Skeletal muscle tissue (tissue), 4 donors: Measurements from ENCODE around the gene TFCP2L1. TPM values are rescaled to one million over a fixed set of nuclear protein-coding genes. Genes with fewer than 3 reads are reported as not detected.
"Not testable (repeated sequence)": the region's sequence is repeated elsewhere in the genome, so short reads cannot be mapped to it uniquely, and the experiment has no call there.

Experiments
- H3K27ac ChIP-seq: one replicate; pipeline ENCODE4 v1.7.0; 2013; ENCODE audit warnings: mild to moderate bottlenecking, low read depth, low read length, inconsistent platforms
- H3K27me3 ChIP-seq, 3 donors: one replicate each; pipeline ENCODE4 v1.7.0; 2013; ENCODE audit warnings: low read length in 3 of 3; ENCODE audit not compliant: control insufficient read depth in 3 of 3, insufficient read depth in 3 of 3
- H3K36me3 ChIP-seq, 3 donors: one replicate each; pipeline ENCODE4 v1.7.0; 2013; ENCODE audit warnings: low read length in 3 of 3; ENCODE audit not compliant: control insufficient read depth in 3 of 3, insufficient read depth in 3 of 3
- H3K4me1 ChIP-seq, 3 donors: one replicate each; pipeline ENCODE4 v1.7.0; 2013; ENCODE audit warnings: low read length in 3 of 3, mild to moderate bottlenecking in 3 of 3; ENCODE audit not compliant: control insufficient read depth in 3 of 3, insufficient read depth in 3 of 3
- H3K4me3 ChIP-seq, 3 donors: one replicate each; pipeline ENCODE4 v1.7.0; 2013; ENCODE audit warnings: low read length in 3 of 3
- H3K9ac ChIP-seq, 3 donors: one replicate each; pipeline ENCODE4 v1.7.0; 2013; ENCODE audit warnings: low read length in 3 of 3, mild to moderate bottlenecking in 3 of 3, moderate library complexity in 2 of 3, low read depth in 1 of 3
- H3K9me3 ChIP-seq, 3 donors: one replicate each; pipeline ENCODE4 v1.7.0; 2013; ENCODE audit warnings: low read length in 3 of 3; ENCODE audit not compliant: control insufficient read depth in 3 of 3
- total RNA-seq: library from RNA; depleted of rRNA; stranded (reverse); fragments of >200 nt; gene quantifications from one replicate; pipeline ENCODE4 v1.2.3, GENCODE V29; 2014
- donor health status: Osteomylitis.

The TFCP2L1 gene
- total RNA-seq, 1 donor from 2014 or later: under 0.01 TPM

- not testable (repeated sequence) for H3K9ac ChIP-seq, H3K9me3 ChIP-seq, H3K27ac ChIP-seq, H3K4me3 ChIP-seq, H3K27me3 ChIP-seq, H3K36me3 ChIP-seq, H3K4me1 ChIP-seq
Observed at GRCh38 chr2:121297866-121298265, 12.9 kb upstream of the TFCP2L1 start.

- Histone ChIP-seq H3K27me3 (no peaks in the 10 kb centered on the region), H3K4me1 (no peaks in the 10 kb centered on the region), H3K9ac (no peak overlapping the region), H3K9me3 (no peaks in the 10 kb centered on the region), H3K36me3 (no peaks in the 10 kb centered on the region), H3K4me3 (no peak overlapping the region), H3K27ac (no peak overlapping the region)
Observed at GRCh38 chr2:121297217-121297830, 12.3 kb upstream of the TFCP2L1 start.

- Histone ChIP-seq H3K27ac (no peak overlapping the region), H3K4me3 (no peak overlapping the region), H3K4me1 (no peaks in the 10 kb centered on the region), H3K9ac (no peak overlapping the region), H3K27me3 (no peaks in the 10 kb centered on the region), H3K9me3 (no peaks in the 10 kb centered on the region), H3K36me3 (no peaks in the 10 kb centered on the region)
Observed at GRCh38 chr2:121295911-121296650, 11.1 kb upstream of the TFCP2L1 start.

- H3K4me1 ChIP-seq: no peaks in the 10 kb centered on the region
- H3K27me3 ChIP-seq: no peaks in the 10 kb centered on the region
- H3K9ac ChIP-seq: no peak overlapping the region
- no peaks in the 10 kb centered on the region for H3K9me3 ChIP-seq
- no peak overlapping the region for H3K4me3 ChIP-seq
- H3K36me3 ChIP-seq: no peaks in the 10 kb centered on the region
- no peak overlapping the region for H3K27ac ChIP-seq
Observed at GRCh38 chr2:121294881-121295840, 10.2 kb upstream of the TFCP2L1 start.

GRCh38 chr2:121293450-121294325 is 8.7 kb upstream of the TFCP2L1 start:
- H3K9ac ChIP-seq: no peak overlapping the region
- no peaks in the 10 kb centered on the region for H3K9me3 ChIP-seq
- no peaks in the 10 kb centered on the region for H3K4me1 ChIP-seq
- H3K27me3 ChIP-seq: no peaks in the 10 kb centered on the region
- no peak overlapping the region for H3K27ac ChIP-seq
- H3K36me3 ChIP-seq: no peaks in the 10 kb centered on the region
- H3K4me3 ChIP-seq: no peak overlapping the region

GRCh38 chr2:121291251-121291580 is 6.2 kb upstream of the TFCP2L1 start:
- H3K36me3 ChIP-seq: no peaks in the 10 kb centered on the region
- H3K27ac ChIP-seq: no peak overlapping the region
- H3K4me1 ChIP-seq: no peaks in the 10 kb centered on the region
- no peak overlapping the region for H3K9ac ChIP-seq
- no peaks in the 10 kb centered on the region for H3K9me3 ChIP-seq
- H3K4me3 ChIP-seq: no peak overlapping the region
- peaks cover 0 to 4% (median under 1%) of the 10 kb centered on the region in 3 donors for H3K27me3 ChIP-seq

GRCh38 chr2:121289271-121289670 is 4.3 kb upstream of the TFCP2L1 start:
- H3K9me3 ChIP-seq: no peaks in the 10 kb centered on the region
- no peak overlapping the region for H3K4me3 ChIP-seq
- H3K36me3 ChIP-seq: no peaks in the 10 kb centered on the region
- peaks cover 5 to 11% (median 8%) of the 10 kb centered on the region in 3 donors for H3K27me3 ChIP-seq
- H3K4me1 ChIP-seq: peaks cover 0 to 5% (median 0%) of the 10 kb centered on the region in 3 donors
- H3K27ac ChIP-seq: no peak overlapping the region
- no peak overlapping the region for H3K9ac ChIP-seq

GRCh38 chr2:121288454-121289231 is 3.6 kb upstream of the TFCP2L1 start:
- Histone ChIP-seq H3K4me3 (no peak overlapping the region), H3K9me3 (no peaks in the 10 kb centered on the region), H3K36me3 (no peaks in the 10 kb centered on the region), H3K27ac (no peak overlapping the region), H3K27me3 (peaks cover 8 to 18% (median 11%) of the 10 kb centered on the region in 3 donors), H3K4me1 (peaks cover 0 to 9% (median 0%) of the 10 kb centered on the region in 3 donors), H3K9ac (no peak overlapping the region)

GRCh38 chr2:121287956-121288355 is 3.0 kb upstream of the TFCP2L1 start:
- Histone ChIP-seq H3K4me3 (no peak overlapping the region), H3K9me3 (no peaks in the 10 kb centered on the region), H3K27me3 (peaks cover 8 to 24% (median 18%) of the 10 kb centered on the region in 3 donors), H3K9ac (no peak overlapping the region), H3K4me1 (peaks cover 0 to 9% (median 0%) of the 10 kb centered on the region in 3 donors), H3K27ac (no peak overlapping the region), H3K36me3 (no peaks in the 10 kb centered on the region)
